GM18505 (cell line): Measurements from ENCODE around the gene GMCL1.
"Not testable (repeated sequence)": the region's sequence is repeated elsewhere in the genome, so short reads cannot be mapped to it uniquely, and the experiment has no call there.

Experiments used
- ATAC-seq: cut with Tn5 transposase; IDR thresholded peaks from one replicate; pipeline ENCODE4 v1.9.1; 2021; ENCODE audit not compliant: unreplicated experiment
- POLR2A ChIP-seq: IDR thresholded peaks from 4 replicates; pipeline ENCODE4 v1.6.1; 2011; ENCODE audit warnings: borderline replicate concordance; ENCODE audit not compliant: insufficient read depth, insufficient read length; ENCODE audit errors: extremely low read depth

The GMCL1 gene

DNA sequence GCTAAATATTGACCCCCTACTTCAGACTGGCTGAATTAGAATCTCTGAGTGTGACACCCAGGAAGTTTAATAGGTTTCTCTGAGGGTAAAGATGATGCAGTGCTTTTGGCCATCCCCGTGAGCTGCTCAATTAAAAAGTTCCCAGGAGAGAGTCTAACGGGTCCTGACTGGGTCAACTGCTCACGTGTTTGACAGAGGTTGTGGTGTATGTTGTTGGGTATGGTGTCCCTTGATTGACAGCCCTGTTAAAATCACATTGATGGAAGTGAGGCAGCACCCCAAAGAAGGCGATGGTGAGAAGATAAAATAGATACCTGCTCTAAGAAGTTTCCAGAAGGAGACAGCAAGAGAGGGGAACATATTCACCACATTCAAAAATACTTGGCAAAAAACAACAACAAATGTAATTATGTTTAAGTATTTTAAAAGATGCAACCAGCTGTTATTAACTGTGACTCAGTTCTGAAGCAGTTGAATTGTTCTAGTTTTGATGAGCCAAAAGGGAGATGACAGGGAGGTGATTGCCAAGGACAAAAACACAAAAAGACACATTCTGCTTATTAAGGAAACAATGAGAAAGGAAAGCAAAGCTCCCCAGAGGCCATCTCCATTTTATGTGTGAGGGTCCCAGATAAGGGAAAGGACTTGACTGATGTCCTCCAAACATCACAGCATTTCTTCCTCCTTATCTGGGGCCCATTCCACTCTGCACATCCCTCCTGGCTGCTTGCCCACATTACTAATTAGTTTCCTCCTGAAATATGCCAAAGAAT is 11.5 kb upstream of the GMCL1 start:
- no peak for TF ChIP-seq POLR2A
- ATAC-seq, result no peak

DNA sequence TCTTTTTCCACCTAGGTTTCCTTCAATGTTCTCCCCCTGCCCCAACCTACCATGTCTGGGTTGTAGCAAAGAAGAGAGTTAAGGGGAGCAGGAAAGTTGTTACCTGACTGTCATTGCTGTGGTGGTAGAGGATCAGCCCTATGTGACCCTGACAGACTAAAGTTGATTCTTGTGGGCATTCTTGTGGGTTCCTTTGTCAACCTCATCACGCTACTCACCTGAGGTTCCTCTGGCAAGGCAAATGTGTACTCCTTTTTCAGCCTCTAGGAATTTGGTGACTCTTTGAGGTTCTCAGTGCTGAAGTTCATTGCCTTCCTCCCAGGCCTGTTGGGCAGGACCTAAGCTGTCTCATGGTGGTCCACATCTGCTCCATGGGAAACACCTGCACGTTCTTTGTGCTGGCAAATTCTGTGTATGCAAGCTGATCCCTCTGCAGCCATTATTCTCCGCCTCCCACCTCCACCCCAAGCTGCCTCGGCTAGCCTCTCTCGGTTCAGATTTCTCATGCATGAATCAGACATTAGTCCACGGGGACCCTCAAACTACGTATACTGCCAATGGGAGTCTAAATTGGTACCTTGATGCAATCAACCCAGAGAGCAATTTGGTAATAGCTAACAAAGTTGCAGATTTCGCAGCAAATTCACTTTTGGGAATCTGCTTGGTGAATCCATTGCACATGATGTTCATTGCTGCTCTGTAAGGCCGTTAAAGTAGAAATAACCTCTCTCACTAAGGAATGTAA is 1.5 kb upstream of the GMCL1 start:
- no peak for ATAC-seq
- TF ChIP-seq POLR2A, result no peak

DNA sequence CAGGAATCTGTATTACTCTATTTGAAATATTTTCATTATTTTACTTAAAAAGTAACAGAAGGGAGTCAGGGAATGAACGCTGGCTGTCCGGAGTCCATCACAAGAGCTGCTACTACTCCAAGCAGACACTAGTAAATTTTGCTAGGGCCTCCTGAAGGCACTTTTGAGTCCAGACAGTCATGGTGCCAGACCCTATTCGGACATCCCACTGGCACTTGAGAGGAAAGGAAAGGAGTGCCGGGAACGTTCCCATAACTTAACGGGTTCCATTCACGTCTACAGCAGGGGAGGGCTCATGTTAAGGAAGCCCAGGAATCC is 563 bp upstream of the GMCL1 start:
- TF ChIP-seq POLR2A, result no peak
- ATAC-seq, result peak; percentile 4

DNA sequence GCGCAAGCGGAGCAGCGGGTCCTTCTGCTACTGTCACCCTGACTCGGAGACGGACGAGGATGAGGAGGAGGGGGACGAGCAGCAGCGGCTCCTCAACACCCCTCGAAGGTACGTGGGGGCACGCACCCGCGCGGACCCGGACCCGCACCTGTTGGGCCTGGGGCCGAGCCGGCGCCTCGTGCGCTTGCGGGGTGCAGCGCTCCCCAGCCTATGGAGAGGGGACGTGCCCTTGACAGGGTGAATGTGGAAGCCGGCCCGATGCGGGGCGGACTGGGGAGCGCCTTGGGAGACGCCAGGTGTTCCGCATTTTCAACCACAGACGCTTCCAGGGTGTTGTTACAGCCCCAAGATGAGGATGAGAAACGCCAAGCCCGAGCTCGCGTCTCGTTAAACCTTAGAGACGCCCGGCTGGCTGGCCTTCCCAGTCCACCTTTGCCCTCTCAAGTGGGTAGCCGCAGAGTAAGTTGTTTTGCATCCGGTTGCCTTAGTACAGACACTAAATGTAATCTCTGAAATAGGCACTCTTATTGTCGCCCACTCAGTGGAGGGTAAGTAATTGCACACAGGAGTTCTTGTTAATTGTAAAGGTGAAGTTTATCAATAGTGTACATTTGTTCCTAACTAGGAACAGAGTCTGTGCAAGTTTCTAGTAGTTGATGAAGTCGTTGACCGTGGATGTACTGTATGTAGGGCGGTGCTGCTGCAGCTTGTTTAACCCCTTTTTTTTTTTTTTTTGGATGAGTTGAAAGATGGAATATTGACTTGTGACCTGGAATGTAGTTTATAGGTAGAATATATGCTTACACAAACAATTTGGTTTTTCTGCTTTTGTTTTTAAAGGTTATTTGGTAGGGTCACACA is 815 bp downstream of the GMCL1 start:
- TF ChIP-seq POLR2A, result no peak
- ATAC-seq, result peak; percentile 24

DNA sequence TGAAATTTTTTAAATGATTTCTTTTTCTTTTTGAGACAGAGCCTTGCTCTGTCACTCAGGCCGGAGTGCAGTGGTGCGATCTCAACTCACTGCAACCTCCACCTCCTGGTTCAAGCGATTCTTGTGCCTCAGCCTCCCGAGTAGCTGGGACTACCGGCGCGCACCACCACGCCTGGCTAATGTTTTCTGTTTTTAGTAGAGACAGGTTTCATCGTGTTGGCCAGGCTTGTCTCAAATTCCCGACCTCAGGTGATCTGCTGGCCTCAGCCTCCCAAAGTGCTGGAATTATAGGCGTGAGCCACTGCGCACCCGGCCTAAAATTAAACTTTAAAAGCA is 1.4 kb downstream of the GMCL1 start:
- ATAC-seq, result not testable (repeated sequence)

DNA sequence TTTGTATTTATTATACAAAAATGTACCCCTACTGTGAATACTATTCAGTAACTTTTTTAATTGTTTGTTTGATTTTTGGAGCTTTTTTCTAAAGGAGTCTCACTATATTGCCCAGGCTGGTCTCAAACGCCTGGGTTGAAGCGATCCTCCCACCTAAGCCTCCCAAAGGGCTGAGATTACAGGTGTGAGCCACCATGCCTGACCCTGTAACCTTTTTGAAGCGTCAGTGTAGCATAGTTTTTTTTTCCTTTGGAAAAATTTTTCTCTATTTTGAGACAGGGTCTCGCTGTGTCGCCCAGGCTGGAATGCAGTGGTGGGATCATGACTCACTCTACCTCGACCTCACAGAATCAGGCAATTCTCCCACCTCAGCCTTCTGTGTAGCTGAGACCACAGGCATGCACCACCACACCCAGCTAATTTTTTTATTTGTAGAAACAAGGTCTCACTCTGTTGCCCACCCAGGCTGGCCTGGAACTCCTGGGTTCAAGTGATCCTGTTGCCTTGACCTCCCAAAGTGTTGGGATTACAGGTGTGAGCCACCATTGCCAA is 2.0 kb downstream of the GMCL1 start:
- no peak for TF ChIP-seq POLR2A
- ATAC-seq, result no peak

DNA sequence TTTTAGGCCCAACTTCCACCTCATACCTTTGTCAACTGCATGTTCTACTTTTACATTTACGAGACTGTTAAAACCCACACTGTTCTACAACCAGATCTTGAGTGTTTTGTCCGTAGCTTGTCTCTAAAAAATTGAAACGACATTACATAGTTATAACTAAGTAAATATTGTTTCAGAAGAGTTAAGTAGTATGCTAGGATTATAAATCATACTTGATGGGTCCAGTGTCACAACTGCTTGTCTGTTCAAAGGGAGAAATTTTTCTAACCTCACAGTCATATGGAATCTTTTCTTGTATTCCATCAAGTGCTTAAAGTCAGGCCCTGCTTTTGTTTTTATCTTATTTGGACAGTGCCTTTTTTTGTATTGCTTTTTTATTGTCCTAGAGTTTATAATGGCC is 4.3 kb downstream of the GMCL1 start:
- ATAC-seq, result no peak
- TF ChIP-seq POLR2A, result no peak

DNA sequence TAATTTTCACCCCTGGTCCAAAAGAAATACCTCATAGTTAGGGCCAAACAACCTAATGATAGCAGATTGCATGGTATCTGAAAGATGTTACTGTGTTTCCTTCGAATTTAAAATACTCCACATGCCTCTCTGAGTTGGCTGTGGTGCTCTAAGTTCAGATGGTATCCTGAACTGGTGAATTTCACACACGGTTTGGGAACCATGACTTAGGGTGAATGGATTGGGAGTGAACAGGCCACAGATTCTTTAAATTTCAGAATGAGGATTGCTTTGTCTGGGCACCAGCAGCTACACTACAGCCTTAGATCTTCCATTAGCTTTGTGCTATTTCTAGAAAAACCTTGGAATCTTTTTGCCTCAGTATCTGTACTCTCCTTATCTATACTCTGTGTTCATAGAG is 6.2 kb downstream of the GMCL1 start:
- no peak for TF ChIP-seq POLR2A
- ATAC-seq, result no peak

DNA sequence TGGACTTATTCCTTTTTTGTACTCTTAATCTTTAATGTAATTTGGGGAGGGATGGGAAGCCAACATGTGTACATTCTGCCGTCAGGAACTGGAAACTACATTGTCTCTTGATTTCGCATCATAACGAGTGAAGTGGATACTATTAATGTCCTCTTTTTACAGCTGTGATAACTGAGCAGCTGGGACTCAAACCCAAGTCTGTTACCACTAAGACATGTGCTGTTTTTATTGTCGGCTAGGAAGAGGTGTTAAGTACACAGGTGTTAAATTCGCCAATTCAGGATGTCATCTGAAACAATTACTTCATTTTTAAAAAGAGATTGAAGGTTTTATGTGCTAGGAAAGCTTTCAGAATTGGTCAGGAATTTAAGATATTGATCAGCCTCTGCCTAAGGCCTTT is 6.9 kb downstream of the GMCL1 start:
- TF ChIP-seq POLR2A, result no peak
- no peak for ATAC-seq

DNA sequence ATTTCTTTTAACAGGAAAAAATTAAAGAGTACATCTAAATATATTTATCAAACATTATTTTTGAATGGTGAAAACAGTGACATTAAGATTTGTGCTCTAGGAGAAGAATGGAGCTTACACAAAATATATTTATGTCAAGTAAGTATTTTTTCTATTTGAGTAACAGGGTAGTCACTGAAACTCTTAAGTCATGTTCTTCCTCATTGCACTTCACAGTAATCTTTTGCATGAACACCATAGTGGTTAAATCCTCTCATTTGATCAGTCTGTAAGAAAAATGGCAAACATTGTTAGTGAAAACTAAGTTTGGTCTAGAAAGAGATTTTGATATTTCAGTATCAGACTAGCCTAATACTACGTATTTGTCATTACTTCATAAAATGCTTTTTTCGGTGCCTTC is 8.1 kb downstream of the GMCL1 start:
- ATAC-seq, result no peak
- TF ChIP-seq POLR2A, result no peak

DNA sequence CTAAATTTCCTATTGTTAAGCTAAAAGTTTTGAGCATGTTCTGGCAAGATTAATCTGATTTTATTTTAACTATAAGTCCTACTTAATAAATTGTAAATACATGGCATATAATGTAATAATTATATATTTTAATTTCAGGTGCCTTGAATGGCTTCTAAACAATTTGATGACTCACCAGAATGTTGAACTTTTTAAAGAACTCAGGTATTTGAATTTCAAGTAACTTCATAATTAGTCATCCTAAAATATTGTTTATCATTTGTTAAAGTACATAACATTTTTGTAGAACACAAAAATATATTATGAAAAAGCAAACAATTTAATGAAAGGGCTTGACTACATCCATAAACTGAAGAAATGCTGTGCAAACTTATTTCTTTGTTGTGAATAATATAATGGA is 14.5 kb downstream of the GMCL1 start:
- ATAC-seq, result no peak
- no peak for TF ChIP-seq POLR2A

DNA sequence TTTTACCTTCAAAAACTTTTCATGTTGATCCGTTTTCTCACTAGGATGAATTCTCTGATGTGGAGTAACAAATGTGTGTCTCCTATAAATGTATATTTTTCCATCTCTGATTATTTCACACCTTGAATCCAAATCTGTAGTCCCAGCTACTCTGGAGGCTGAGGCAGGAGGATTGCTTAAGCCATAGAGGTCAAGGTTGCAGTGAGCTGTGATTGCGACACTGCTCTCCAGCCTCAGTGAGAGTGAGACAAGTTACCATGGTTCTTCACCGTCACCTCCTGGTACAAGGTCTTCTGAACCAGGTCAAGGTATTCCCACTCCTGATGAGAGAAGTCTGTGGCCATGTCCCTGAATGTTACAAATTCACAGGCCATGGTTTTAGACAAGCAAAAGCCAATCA is 15.1 kb downstream of the GMCL1 start:
- no peak for TF ChIP-seq POLR2A
- no peak for ATAC-seq

DNA sequence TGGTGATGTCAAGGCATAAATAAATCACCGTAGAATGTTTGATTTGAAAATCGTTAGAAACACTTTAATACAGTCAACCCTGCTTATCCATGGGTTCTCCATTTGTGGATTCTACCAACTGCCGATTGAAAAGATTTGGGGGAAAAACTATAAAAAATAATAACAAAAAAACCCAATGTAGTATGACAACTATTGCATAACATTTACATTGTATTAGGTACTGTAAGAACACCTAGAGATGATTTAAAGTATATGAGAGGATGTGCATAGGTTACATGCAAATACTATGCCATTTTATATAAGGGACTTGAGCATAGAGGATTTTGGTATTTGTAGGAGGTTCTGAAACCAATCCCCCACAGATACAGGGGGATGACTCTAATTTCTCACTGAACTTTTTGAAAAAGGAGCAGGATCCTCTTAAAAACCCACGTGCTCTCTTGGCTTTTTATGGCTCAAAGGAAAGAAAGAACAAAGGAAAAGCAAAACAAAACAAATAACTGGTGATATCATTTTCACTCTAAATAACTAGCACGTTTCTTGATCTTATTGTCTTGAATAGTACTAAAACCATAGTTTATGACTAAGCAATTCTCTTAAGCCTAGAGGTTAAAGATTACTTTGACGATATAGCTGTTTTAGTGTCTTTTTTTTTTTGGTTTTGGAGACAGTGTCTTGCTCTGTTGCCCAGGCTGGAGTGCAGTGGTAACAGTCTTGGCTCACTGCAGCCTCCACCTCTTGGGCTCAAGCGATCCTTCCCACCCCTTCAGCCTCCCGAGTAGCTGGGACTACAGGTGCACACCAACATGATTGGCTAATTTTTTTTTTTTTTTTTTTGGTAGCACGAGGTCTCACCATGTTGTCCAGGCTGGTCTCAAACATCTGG is 17.0 kb downstream of the GMCL1 start:
- no peak for ATAC-seq
- no peak for TF ChIP-seq POLR2A

DNA sequence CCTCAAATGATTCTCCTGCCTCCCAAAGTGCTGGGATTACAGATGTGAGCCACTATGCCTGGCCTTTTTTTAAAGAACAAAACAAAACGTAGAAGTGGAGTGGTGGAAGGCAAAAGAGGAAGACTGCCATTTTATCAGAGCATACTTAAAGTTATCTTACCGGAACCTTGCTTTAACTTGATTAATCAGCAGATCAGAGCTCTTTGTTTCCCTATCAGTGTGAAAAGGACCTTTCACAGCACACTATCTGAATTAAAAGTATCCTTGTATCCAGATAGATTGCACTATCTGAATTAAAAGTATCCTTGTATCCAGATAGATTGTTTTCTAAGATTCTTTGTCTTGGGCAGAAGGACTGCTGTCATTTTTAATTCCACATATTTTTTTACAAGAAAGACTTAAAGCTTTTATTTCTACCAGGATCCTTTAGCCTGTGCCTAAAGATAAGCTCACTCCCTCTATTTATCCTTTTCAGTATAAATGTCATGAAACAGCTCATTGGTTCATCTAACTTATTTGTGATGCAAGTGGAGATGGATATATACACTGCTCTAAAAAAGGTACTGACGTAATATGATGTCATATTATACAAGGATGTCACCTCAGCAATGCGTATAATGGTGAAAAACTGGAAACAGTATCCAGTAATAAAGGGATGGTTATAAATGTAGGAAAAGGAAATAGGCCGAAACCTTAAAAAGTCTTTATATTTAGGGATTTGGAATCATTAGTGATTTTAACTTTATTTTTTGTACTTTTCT is 17.8 kb downstream of the GMCL1 start:
- TF ChIP-seq POLR2A, result no peak
- ATAC-seq, result no peak
